ENCODE measurements around the gene CALHM3.
"Not testable (repeated sequence)": the region's sequence is repeated elsewhere in the genome, so short reads cannot be mapped to it uniquely, and the experiment has no call there.

The CALHM3 gene

DNA sequence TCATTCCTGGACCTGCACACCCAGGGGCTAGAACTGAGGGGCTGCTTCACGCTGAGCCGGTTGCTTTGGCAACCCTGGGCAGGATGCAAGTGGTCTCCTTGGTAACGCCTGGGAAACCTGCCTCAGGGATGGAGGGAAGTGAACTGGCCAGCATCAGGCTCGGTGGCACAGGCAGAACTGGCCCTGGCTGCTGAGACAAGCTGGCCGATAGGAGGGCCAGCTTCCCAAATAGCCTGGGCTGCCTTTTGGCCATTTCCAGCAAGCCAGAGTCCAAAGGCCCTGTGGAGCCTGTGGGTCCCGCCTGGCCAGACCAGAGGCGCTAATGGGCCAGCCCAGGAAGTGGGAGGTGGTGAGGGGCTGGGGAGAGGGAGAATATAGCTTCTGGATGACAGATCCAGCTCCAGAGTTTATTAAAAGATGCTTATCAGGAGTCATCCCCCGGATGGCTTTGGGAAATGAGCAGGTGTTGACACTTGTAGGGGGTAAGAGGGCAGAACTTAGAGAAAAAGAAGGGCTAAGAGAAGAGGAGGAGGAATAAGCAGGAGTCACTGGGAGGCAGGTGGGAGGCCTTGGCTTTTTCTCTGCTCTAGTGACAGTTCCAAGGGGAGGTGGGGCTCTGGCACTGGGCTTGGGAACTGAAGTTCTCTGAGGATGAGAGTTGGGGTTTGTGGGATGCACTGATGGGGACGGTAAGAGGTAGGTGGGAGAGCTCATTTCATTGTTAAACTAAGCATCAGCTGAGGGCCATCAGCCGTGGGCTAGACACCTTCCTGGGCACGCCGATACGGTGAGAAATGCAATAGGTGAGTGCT lies 24.0 kb upstream of the CALHM3 start:
- no peak for DNase-seq

GRCh38 chr10:103501186-103501585 lies 22.1 kb upstream of the CALHM3 start:
- no peak for DNase-seq

- DNase-seq: no peak
Measured at GRCh38 chr10:103500481-103500880, 21.4 kb upstream of the CALHM3 start.

DNA sequence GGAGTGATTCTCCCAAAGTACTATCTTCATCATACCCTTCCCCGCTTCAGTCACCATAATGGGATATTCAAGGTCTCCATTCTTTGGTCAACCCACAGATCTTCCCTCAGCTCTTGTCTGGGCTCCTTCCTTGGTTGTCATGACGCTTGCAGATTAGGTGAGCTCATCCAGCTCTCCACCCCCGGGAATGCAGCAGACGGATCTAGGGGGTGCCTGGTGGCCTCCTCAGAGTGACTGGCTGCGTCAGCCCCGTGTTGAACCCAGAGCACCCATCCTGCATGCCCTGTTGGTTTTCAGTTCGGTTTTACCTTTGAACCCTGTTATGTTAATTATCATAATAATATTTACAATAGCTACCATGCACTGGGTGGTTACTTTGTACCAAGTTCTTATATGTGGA lies 20.8 kb upstream of the CALHM3 start:
- no peak for DNase-seq

DNA sequence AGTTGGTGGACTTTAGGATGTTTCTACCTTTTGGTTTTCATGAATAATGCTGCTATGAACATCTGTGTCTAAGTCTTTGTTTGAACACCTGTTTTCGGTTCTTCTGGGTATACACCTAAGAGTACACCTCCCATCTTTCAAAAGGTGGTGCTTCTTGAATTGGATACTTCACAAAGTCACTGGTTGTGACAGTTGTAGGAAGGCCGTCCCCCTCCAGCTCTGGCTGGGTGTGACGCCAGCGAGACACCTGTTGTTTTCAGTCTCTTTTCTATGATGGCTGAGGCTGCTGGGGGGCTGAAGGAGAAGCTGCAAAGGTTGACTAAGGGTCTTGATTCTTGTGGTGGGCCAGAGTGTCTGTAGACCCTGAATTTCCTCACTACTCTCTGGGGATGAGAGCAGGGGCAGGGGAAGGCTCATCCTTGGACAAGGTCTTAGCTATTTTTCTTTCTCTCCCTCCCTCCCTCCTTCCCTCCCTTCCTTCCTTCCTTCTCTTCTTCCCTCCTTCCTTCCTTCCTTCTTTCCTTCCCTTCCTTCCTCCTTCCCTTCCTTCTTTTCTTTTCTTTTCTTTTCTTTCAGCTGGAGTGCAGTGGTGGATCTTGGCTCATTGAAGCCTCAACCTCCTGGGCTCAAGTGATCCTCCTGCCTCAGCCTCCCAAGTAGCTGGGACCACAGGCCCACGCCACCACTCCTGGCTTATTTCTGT lies 20.0 kb upstream of the CALHM3 start:
- no peak for DNase-seq

- DNase-seq: no peak
Measured at GRCh38 chr10:103497161-103497915, 18.3 kb upstream of the CALHM3 start.

- no peak for DNase-seq
Measured at GRCh38 chr10:103495321-103495720, 16.3 kb upstream of the CALHM3 start.

- DNase-seq: peak in 1 of 2 experiments; percentile 42
Measured at GRCh38 chr10:103493916-103494877, 15.2 kb upstream of the CALHM3 start.

GRCh38 chr10:103493362-103493915 lies 14.4 kb upstream of the CALHM3 start, which contains the start of gene NEURL1:
TSS of gene NEURL1 (plus strand) at chr10:103493705. CDS start at chr10:103494388, 683 bp downstream.
- peak in 1 of 2 experiments; percentile 50 for DNase-seq

- no peak for DNase-seq
Measured at GRCh38 chr10:103492655-103493261, 13.7 kb upstream of the CALHM3 start.

DNA sequence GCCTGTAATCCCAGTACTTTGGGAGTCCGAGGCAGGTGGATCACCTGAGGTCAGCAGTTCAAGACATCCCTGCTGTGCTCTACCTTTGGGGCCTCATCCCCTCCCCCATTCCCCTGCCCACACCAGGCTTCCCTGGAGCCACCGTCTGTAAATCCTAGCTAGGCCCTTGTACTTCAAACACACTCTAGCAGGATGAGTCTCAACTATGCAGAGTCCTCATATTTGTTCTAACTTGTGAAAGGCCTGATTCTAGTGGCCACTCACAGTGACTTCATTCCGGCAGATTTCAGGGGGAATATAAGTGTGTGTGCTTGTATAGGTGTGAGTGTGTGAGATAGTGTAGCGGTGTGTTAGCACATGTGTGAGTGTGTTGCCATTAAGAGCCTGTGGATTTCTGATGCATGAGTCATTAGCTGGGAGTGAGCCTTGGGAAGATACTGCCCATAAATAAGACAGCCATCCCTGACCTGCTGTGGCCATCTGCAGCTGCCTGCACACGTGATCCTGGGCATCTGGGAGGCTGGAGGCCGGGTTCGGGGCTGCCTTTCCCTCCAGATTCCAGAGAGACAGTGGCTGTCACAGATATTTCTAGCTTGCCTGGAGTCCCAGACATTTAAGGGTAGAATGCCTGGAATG lies 12.8 kb upstream of the CALHM3 start:
- no peak for DNase-seq

DNA sequence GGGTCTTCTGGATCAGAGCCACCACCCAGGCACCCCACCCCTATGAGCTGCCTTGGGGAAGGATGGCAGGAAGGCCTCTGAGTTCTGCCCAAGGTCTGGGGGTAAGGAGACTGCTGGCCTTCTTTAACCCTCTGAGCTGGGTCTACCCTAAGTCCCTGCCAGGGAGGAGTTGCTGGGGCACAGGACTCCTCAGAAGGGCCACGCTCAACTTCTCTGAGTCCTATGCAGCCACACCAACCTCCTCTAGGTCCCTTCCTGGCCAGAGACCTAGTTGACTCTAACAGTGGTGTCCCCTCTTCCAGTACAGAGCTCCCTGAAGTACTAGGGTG lies 11.9 kb upstream of the CALHM3 start:
- no peak for DNase-seq

DNA sequence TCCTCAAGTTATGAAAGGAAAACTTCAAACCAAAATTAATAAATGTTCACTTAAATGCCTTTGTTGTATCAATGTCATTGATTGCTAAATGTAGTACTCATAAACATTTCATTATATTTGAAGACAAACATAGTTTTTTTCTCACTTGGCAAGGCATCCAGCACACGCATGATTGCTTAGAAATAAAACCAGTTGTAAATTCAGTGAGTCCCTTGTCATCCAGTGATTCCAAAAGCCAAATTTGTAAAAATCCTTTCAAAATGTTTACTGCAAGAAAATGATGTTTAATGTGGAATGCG lies 8.3 kb upstream of the CALHM3 start:
- no peak for DNase-seq

DNA sequence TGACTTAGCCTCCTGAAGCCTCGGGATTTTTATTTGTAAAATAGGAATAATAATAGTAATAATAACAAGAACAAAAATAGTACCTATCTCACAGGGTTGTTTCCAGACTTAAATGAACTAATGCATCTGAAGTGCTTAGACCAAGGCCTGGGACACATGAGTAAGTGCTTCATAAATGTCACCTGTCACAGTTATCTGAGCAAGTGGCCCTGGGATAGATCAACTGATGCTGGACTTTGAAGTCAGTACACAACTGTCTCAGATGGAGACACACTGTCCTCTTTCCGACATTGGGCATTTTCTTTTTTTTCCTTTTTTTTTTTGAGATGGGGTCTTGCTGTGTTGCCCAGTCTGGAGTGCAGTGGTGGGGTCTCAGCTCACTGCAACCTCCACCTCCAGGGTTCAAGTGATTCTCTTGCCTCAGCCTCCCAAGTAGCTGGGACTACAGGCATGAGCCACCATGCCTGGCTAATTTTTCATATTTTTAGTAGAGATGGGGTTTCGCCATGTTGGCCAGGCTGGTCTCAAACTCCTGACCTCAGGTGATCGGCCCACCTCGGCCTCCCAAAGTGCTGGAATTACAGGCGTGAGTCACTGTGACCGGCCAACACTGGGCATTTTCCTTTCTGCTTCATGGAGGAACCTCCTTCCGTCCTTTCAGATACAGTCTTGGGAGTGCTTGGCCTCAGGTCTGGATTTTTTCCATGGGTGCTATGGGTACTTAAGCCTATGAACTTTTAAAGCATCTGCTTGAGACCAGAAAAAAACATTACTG lies 7.8 kb upstream of the CALHM3 start:
- DNase-seq: not testable (repeated sequence)

DNA sequence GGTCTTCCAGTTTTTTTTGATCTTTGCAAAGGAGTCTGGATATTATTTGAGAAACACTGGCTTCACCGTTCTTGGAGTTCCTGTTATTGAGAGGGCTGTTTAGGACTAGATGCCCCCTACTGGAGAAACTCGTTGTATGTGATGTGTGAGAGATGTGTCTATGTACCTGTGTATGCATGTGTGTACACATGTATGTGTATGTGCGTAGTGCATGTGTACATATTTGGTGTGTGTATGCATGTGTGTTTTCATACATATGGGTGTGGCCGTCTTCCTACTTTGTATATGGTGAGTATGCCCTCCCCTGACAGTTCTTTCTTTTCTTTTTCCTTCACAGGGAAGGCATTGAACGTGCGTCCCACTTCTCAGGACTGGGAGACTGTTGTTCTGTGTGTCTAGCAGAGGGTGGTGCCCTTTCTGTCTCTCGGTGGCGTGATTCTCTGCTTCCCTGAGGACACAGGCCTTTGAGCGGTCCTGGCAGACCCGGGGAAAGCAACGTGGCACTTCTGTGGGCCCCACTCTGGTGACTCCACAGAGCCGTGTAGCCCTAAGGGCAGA lies 3.0 kb upstream of the CALHM3 start:
- no peak for DNase-seq

GRCh38 chr10:103480521-103480920 lies 1.5 kb upstream of the CALHM3 start:
- DNase-seq: no peak

GRCh38 chr10:103478671-103479070 lies 369 bp downstream of the CALHM3 start:
- DNase-seq: no peak

DNA sequence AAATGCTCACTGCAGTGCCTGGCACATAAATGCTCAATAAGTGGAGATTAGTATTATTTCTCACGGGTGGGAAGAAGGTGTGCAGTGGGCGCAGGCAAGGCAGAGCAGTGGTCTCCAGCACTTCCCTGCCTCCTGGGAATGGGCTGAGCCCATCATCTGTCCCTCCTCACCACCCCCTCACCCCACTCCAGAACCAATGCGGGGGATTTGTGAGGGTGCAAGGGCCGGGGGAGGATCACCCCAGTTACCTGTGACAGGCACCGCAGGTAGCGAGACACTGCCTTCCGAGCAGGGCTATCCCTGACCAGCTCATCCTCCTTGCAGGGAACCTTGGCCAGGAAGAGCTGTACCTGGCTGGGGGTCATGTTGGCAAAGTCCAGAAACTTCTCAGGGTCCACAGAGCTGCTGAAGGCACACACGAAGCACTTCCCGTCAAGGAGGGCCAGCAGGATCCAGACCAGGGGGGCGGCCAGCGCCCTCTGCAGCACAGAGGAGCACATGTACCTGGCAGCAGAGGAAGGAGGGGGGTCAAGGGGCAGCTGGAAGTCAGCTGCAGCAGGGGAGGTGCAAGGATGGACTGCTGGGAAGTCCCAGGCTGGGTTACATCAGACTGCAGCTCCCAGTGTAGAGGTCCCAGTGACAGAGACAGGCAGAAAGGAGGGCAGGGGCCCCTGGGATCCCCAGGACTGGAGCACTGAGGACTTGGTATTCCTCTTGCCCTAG lies 2.8 kb downstream of the CALHM3 start:
- no peak for DNase-seq

- no peak for DNase-seq
Measured at GRCh38 chr10:103475437-103475836, 3.6 kb downstream of the CALHM3 start.

- no peak for DNase-seq
Measured at GRCh38 chr10:103474077-103474476, 5.0 kb downstream of the CALHM3 start.

All from activated T-cell treated with anti-CD3 and anti-CD28 coated beads, Interleukin-2, amount 50 U/mL, for 48 hours (primary cell).